MM.1S (cell line): Measurements from ENCODE around the gene LRRC75A.

Source experiments
- DNase-seq: peaks from one replicate; pipeline ENCODE4 v3.0.0-alpha.2; 2015
- H2AFZ ChIP-seq: fragments of 300-600 bp; sonication (generic); 2 replicates; pipeline ENCODE4 v1.6.0; 2016; ENCODE audit warnings: antibody characterized with exemption, low read length
- H3F3A ChIP-seq: fragments of 300-600 bp; sonication (generic); 2 replicates; pipeline ENCODE4 v1.6.1; 2016; ENCODE audit warnings: mild to moderate bottlenecking, antibody characterized with exemption, low read length, moderate library complexity, mixed read lengths; ENCODE audit not compliant: insufficient read depth
- H3K27ac ChIP-seq: fragments of 300-600 bp; sonication (generic); 2 replicates; pipeline ENCODE4 v1.5.1; 2016; ENCODE audit warnings: mild to moderate bottlenecking, low read length
- H3K27me3 ChIP-seq: fragments of 300-600 bp; sonication (generic); replicated peaks from 2 replicates; pipeline ENCODE4 v1.6.0; 2016; ENCODE audit warnings: low read length; ENCODE audit not compliant: insufficient read depth
- H3K36me3 ChIP-seq: fragments of 300-600 bp; sonication (generic); replicated peaks from 2 replicates; pipeline ENCODE4 v1.6.1; 2016; ENCODE audit warnings: mild to moderate bottlenecking, low read length, mixed read lengths; ENCODE audit not compliant: insufficient read depth
- H3K4me1 ChIP-seq: fragments of 300-600 bp; sonication (generic); 2 replicates; pipeline ENCODE4 v1.6.1; 2016; ENCODE audit warnings: low read length, mixed read lengths
- H3K4me2 ChIP-seq: fragments of 300-600 bp; sonication (generic); 2 replicates; pipeline ENCODE4 v1.6.0; 2016; ENCODE audit warnings: low read depth, low read length
- H3K4me3 ChIP-seq: fragments of 300-600 bp; sonication (generic); 2 replicates; pipeline ENCODE4 v1.5.1; 2016; ENCODE audit warnings: low read length, mixed read lengths
- H3K79me2 ChIP-seq: fragments of 300-600 bp; sonication (generic); 2 replicates; pipeline ENCODE4 v1.6.1; 2016; ENCODE audit warnings: mixed run types, low read length, mixed read lengths
- H3K9ac ChIP-seq: fragments of 300-600 bp; sonication (generic); 2 replicates; pipeline ENCODE4 v1.6.1; 2016; ENCODE audit warnings: low read length, mixed read lengths
- H3K9me2 ChIP-seq: fragments of 300-600 bp; sonication (generic); replicated peaks from 2 replicates; pipeline ENCODE4 v1.6.1; 2016; ENCODE audit warnings: mild to moderate bottlenecking, low read length, mixed read lengths; ENCODE audit not compliant: insufficient read depth
- H3K9me3 ChIP-seq: fragments of 300-600 bp; sonication (generic); replicated peaks from 2 replicates; pipeline ENCODE4 v1.6.1; 2016; ENCODE audit warnings: mild to moderate bottlenecking, low read length, mixed read lengths; ENCODE audit not compliant: insufficient read depth
- H4K20me1 ChIP-seq: fragments of 300-600 bp; sonication (generic); 2 replicates; pipeline ENCODE4 v1.6.1; 2016; ENCODE audit warnings: mild to moderate bottlenecking, low read length, moderate library complexity, mixed read lengths; ENCODE audit not compliant: insufficient read depth
- CTCF ChIP-seq: fragments of 300-600 bp; sonication (generic); IDR thresholded peaks from 2 replicates; pipeline ENCODE4 v1.5.1; 2016; ENCODE audit warnings: antibody characterized with exemption, low read length, mixed read lengths
- EZH2 ChIP-seq: fragments of 300-600 bp; sonication (generic); optimal IDR thresholded peaks from 2 replicates; pipeline ENCODE3; 2017; ENCODE audit warnings: low read depth, mild to moderate bottlenecking, antibody characterized with exemption, low read length, mixed read lengths
- EZH2phosphoT487 ChIP-seq: fragments of 300-600 bp; sonication (generic); IDR thresholded peaks from 2 replicates; pipeline ENCODE4 v1.6.1; 2018; ENCODE audit warnings: antibody characterized with exemption, low read length

The LRRC75A gene

GRCh38 chr17:16482253-16482652, 9.7 kb downstream of the LRRC75A start:
- no peak for DNase-seq

GRCh38 chr17:16480995-16481394, 11.0 kb downstream of the LRRC75A start:
- DNase-seq = no peak
- Histone ChIP-seq H3K4me1 (no peaks in the 10 kb centered on the region), H3K4me3 (no peak overlapping the region), H3K36me3 (no peaks in the 10 kb centered on the region), H3K79me2 (no peaks in the 10 kb centered on the region), H2AFZ (no peak overlapping the region), H3F3A (no peaks in the 10 kb centered on the region), H3K9ac (no peak overlapping the region), H3K9me3 (no peaks in the 10 kb centered on the region), H3K27me3 (no peaks in the 10 kb centered on the region), H3K4me2 (no peak overlapping the region), H4K20me1 (no peaks in the 10 kb centered on the region), H3K9me2 (no peaks in the 10 kb centered on the region), H3K27ac (no peak overlapping the region)
- no peak for TF ChIP-seq EZH2
- no peak for TF ChIP-seq CTCF
- no peak for TF ChIP-seq EZH2phosphoT487

More at GRCh38 chr17:16482253-16482652, 9.7 kb downstream of the LRRC75A start:
- Histone ChIP-seq H3K9me2 (no peaks in the 10 kb centered on the region), H2AFZ (no peak overlapping the region), H3K79me2 (no peaks in the 10 kb centered on the region), H3K4me3 (no peak overlapping the region), H3F3A (no peaks in the 10 kb centered on the region), H3K27ac (no peak overlapping the region), H3K9ac (no peak overlapping the region), H4K20me1 (no peaks in the 10 kb centered on the region), H3K4me2 (no peak overlapping the region), H3K4me1 (no peaks in the 10 kb centered on the region), H3K9me3 (no peaks in the 10 kb centered on the region), H3K27me3 (no peaks in the 10 kb centered on the region), H3K36me3 (no peaks in the 10 kb centered on the region)
- no peak for TF ChIP-seq EZH2

- no peaks in the 10 kb centered on the region for H3K9me2 ChIP-seq
- H3K79me2 ChIP-seq = no peaks in the 10 kb centered on the region
- no peak overlapping the region for H3K27ac ChIP-seq
Observed at GRCh38 chr17:16479264-16479663, 12.7 kb downstream of the LRRC75A start.

More at GRCh38 chr17:16479264-16479663, 12.7 kb downstream of the LRRC75A start:
- Histone ChIP-seq H3K4me1 (no peaks in the 10 kb centered on the region), H3K9me3 (no peaks in the 10 kb centered on the region), H3K27me3 (no peaks in the 10 kb centered on the region), H2AFZ (no peak overlapping the region), H4K20me1 (no peaks in the 10 kb centered on the region), H3K9ac (no peak overlapping the region), H3F3A (no peaks in the 10 kb centered on the region), H3K36me3 (no peaks in the 10 kb centered on the region), H3K4me3 (no peak overlapping the region), H3K4me2 (no peak overlapping the region)
- no peak for DNase-seq
- TF ChIP-seq EZH2 = no peak
- TF ChIP-seq EZH2phosphoT487 = no peak
- no peak for TF ChIP-seq CTCF
